ENCODE data around the gene SCYL2.

GRCh38 chr12:100295764-100296555, 29.0 kb downstream of the SCYL2 start:
- no peak for TF ChIP-seq CTCF (IDR thresholded peaks at IDR 0.05)
- TF ChIP-seq POLR2A (IDR thresholded peaks at IDR 0.05): no peak

Measured in thyroid gland (tissue), 4 donors.